GM12872 (cell line): ENCODE results near the gene SIRT5.

Experiments used
- TF ChIP-seq, protein P1 (sequence below): IDR thresholded peaks from 3 replicates; pipeline ENCODE4 v1.5.1; 2011; ENCODE audit warnings: low read depth, mild to moderate bottlenecking, low read length, moderate library complexity; ENCODE audit not compliant: insufficient read depth

SIRT5 gene

DNA sequence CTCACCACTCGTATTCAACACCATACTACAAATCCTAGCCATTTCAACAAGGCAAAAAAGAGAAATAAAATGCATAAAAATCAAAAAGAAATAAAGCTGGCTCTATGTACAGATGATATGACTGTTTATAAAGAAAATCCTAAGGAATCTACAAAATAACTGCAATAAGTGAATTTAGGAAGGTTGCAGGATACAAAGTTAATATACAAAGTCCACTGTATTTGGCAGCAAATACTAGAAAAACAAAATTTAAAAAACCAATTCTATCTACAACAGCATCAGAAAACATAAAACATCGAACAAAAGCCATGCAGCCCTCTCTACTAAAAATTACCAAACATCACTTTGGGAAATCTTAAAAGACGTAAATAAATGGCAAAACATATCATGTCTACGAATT is 89.6 kb downstream of the SIRT5 start:
- TF ChIP-seq, protein P1, sequence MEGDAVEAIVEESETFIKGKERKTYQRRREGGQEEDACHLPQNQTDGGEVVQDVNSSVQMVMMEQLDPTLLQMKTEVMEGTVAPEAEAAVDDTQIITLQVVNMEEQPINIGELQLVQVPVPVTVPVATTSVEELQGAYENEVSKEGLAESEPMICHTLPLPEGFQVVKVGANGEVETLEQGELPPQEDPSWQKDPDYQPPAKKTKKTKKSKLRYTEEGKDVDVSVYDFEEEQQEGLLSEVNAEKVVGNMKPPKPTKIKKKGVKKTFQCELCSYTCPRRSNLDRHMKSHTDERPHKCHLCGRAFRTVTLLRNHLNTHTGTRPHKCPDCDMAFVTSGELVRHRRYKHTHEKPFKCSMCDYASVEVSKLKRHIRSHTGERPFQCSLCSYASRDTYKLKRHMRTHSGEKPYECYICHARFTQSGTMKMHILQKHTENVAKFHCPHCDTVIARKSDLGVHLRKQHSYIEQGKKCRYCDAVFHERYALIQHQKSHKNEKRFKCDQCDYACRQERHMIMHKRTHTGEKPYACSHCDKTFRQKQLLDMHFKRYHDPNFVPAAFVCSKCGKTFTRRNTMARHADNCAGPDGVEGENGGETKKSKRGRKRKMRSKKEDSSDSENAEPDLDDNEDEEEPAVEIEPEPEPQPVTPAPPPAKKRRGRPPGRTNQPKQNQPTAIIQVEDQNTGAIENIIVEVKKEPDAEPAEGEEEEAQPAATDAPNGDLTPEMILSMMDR: no peak
